ENCODE results near the gene ZNF770. TPM values are rescaled to one million over a fixed set of nuclear protein-coding genes. Genes with fewer than 3 reads are reported as not detected.

Gene ZNF770
- total RNA-seq, 3 donors from 2014 or later, result 22.7 to 38.8 (median 28.2) TPM

GRCh38 chr15:35003928-35004327 lies 15.8 kb upstream of the ZNF770 start:
- TF ChIP-seq POLR2AphosphoS5 (IDR thresholded peaks at IDR 0.05), result no peak
- TF ChIP-seq POLR2A (IDR thresholded peaks at IDR 0.05), result no peak
- no peak for TF ChIP-seq CTCF (IDR thresholded peaks at IDR 0.05)
- Histone ChIP-seq H3K27me3 (no peaks in the 10 kb centered on the region), H3K36me3 (no peaks in the 10 kb centered on the region), H3K4me1 (no peaks in the 10 kb centered on the region), H3K27ac (no peak overlapping the region), H3K4me3 (no peak overlapping the region), H3K9me3 (no peaks in the 10 kb centered on the region)
- DNase-seq (ENCODE audit: low spot score in 2 of 2), result no peak
- intact Hi-C loops (cut with DNase I; ENCODE audit: low total_unique reads), result no loop called here

DNA sequence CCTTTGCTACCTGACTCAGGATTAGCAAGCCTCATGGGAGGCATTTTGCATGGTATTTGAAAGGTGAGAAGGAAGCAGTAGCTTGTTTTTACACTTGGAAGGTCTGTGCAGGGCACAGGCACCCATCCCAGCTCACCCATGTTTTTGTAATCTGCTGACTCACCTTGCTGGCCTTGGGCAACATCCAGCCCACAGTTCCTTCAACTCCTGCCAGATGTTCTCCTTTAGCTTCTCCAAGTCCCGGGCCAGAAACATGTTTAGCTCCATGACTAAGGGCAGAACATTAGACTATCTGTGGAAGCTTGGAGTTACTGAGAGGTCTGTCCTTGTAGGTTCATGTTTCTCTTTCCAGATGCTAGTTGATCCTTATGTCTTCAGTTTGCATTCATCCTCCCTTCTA lies 12.4 kb upstream of the ZNF770 start:
- DNase-seq (ENCODE audit: low spot score in 2 of 2), result peak in 1 of 2 donors; percentile 48
- Histone ChIP-seq H3K27ac (no peak overlapping the region), H3K27me3 (no peaks in the 10 kb centered on the region), H3K9me3 (no peaks in the 10 kb centered on the region), H3K4me1 (no peaks in the 10 kb centered on the region), H3K4me3 (no peak overlapping the region), H3K36me3 (no peaks in the 10 kb centered on the region)
- intact Hi-C loops (cut with DNase I; ENCODE audit: low total_unique reads), result no loop called here
- no peak for TF ChIP-seq POLR2AphosphoS5 (IDR thresholded peaks at IDR 0.05)
- no peak for TF ChIP-seq POLR2A (IDR thresholded peaks at IDR 0.05)
- no peak for TF ChIP-seq CTCF (IDR thresholded peaks at IDR 0.05)

DNA sequence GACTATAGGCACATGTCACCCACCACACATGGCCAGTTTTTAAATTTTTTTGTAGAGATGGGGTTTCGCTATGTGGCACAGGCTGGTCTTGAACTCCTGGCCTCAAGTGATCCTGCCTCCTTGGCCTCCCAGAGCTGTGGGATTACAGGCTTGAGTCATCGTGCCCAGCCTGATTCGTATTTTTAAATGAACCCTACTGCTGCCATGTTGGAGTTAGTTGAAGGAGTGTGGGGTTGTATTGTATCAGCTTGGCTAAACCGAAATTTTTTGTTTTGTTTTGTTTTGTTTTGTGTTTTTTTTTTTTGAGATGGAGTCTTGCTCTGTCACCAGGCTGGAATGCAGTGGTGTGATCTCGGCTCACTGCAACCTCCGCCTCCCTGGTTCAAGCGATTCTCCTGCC lies 11.8 kb upstream of the ZNF770 start:
- Histone ChIP-seq H3K9me3 (no peaks in the 10 kb centered on the region), H3K4me3 (no peak overlapping the region), H3K27me3 (no peaks in the 10 kb centered on the region), H3K27ac (no peak overlapping the region), H3K4me1 (no peaks in the 10 kb centered on the region), H3K36me3 (no peaks in the 10 kb centered on the region)
- intact Hi-C loops (cut with DNase I; ENCODE audit: low total_unique reads), result no loop called here
- TF ChIP-seq POLR2AphosphoS5 (IDR thresholded peaks at IDR 0.05), result no peak
- no peak for TF ChIP-seq POLR2A (IDR thresholded peaks at IDR 0.05)
- no peak for TF ChIP-seq CTCF (IDR thresholded peaks at IDR 0.05)
- DNase-seq (ENCODE audit: low spot score in 2 of 2), result no peak

- intact Hi-C loops (cut with DNase I; ENCODE audit: low total_unique reads), result no loop called here
- Histone ChIP-seq H3K27me3 (no peaks in the 10 kb centered on the region), H3K36me3 (no peaks in the 10 kb centered on the region), H3K4me1 (no peaks in the 10 kb centered on the region), H3K27ac (no peak overlapping the region), H3K9me3 (no peaks in the 10 kb centered on the region), H3K4me3 (no peak overlapping the region)
- TF ChIP-seq POLR2A (IDR thresholded peaks at IDR 0.05) (no peak), POLR2AphosphoS5 (IDR thresholded peaks at IDR 0.05) (no peak), CTCF (IDR thresholded peaks at IDR 0.05) (no peak)
- no peak for DNase-seq (ENCODE audit: low spot score in 2 of 2)
Measured at GRCh38 chr15:34994925-34995324, 6.8 kb upstream of the ZNF770 start.

- intact Hi-C loops (cut with DNase I; ENCODE audit: low total_unique reads), result no loop called here
- no peak overlapping the region for H3K27ac ChIP-seq
- no peaks in the 10 kb centered on the region for H3K4me1 ChIP-seq
- H3K27me3 ChIP-seq, result no peaks in the 10 kb centered on the region
- H3K36me3 ChIP-seq, result no peaks in the 10 kb centered on the region
- H3K4me3 ChIP-seq, result no peak overlapping the region
- DNase-seq (ENCODE audit: low spot score in 2 of 2), result no peak
- TF ChIP-seq POLR2AphosphoS5 (IDR thresholded peaks at IDR 0.05) (no peak), POLR2A (IDR thresholded peaks at IDR 0.05) (no peak)
- no peaks in the 10 kb centered on the region for H3K9me3 ChIP-seq
Measured at GRCh38 chr15:34993877-34994276, 5.8 kb upstream of the ZNF770 start.

DNA sequence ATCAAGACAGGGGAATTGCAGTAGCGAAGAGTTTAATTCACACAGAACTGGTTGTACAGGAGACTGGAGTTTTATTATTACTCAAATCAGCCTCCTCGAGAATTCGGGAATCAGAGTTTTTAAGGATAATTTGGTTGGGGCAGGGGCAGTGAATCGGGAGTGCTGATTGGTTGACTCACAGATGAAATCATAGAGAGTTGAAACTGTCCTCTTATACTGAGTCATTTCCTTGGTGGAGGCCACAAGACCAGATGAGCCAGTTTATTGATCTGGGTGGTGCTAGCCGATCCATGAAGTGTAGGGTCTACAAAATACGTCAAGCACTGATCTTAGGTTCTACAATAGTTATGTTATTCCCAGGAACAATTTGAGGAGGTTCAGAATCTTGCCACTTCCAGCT lies 5.3 kb upstream of the ZNF770 start:
- no peaks in the 10 kb centered on the region for H3K36me3 ChIP-seq
- intact Hi-C loops (cut with DNase I; ENCODE audit: low total_unique reads), result no loop called here
- H3K27me3 ChIP-seq, result no peaks in the 10 kb centered on the region
- no peak for DNase-seq (ENCODE audit: low spot score in 2 of 2)
- H3K4me3 ChIP-seq, result no peak overlapping the region
- no peak overlapping the region for H3K27ac ChIP-seq
- H3K4me1 ChIP-seq, result no peaks in the 10 kb centered on the region
- TF ChIP-seq POLR2AphosphoS5 (IDR thresholded peaks at IDR 0.05), result no peak
- no peak for TF ChIP-seq CTCF (IDR thresholded peaks at IDR 0.05)
- TF ChIP-seq POLR2A (IDR thresholded peaks at IDR 0.05), result no peak
- H3K9me3 ChIP-seq, result no peaks in the 10 kb centered on the region
